HG03565 (cell line): ENCODE measurements around the gene PKP3.
"Not testable (repeated sequence)": the region's sequence is repeated elsewhere in the genome, so short reads cannot be mapped to it uniquely, and the experiment has no call there.

Experiments used
- ATAC-seq: cut with Tn5 transposase; IDR thresholded peaks from one replicate; pipeline ENCODE4 v1.9.1; 2021; ENCODE audit warnings: mild to moderate bottlenecking, moderate library complexity; ENCODE audit not compliant: unreplicated experiment

Gene PKP3

GRCh38 chr11:394034-394857, at the start of gene PKP3:
Gene PKP3 (plus strand): TSS chr11:394209. CDS start chr11:394293, 84 bp downstream.
- ATAC-seq: no peak

- no peak for ATAC-seq
These were observed 49.0 kb upstream of the PKP3 start for GRCh38 chr11:344836-345578.

- no peak for ATAC-seq
These were observed 47.5 kb upstream of the PKP3 start for GRCh38 chr11:346529-346928.

GRCh38 chr11:349270-349954, 44.6 kb upstream of the PKP3 start:
- ATAC-seq: not testable (repeated sequence)

GRCh38 chr11:350033-350722, 43.8 kb upstream of the PKP3 start:
- ATAC-seq: not testable (repeated sequence)

GRCh38 chr11:350723-351255, 43.2 kb upstream of the PKP3 start:
- ATAC-seq: no peak

GRCh38 chr11:351411-351810, 42.6 kb upstream of the PKP3 start:
- no peak for ATAC-seq

- ATAC-seq: no peak
These were observed 41.5 kb upstream of the PKP3 start for GRCh38 chr11:352456-353031.

GRCh38 chr11:353179-353873, 40.7 kb upstream of the PKP3 start:
- ATAC-seq: no peak

- ATAC-seq: no peak
These were observed 38.2 kb upstream of the PKP3 start for GRCh38 chr11:355581-356458.

GRCh38 chr11:356610-357009, 37.4 kb upstream of the PKP3 start:
- ATAC-seq: no peak

GRCh38 chr11:357582-357981, 36.4 kb upstream of the PKP3 start:
- ATAC-seq: no peak

- ATAC-seq: no peak
These were observed 35.7 kb upstream of the PKP3 start for GRCh38 chr11:358129-358800.

GRCh38 chr11:359181-359714, 34.8 kb upstream of the PKP3 start:
- no peak for ATAC-seq

GRCh38 chr11:360326-361280, 33.4 kb upstream of the PKP3 start:
- ATAC-seq: no peak

GRCh38 chr11:362642-363442, 31.2 kb upstream of the PKP3 start:
- ATAC-seq: no peak
